SW 1271 (cell line): Measurements from ENCODE around the gene KLF15.

Experiments used
- DNase-seq, 2 experiments: peaks; one replicate each; lab custom pipeline; 2025; lab: John Stamatoyannopoulos, UW

KLF15 gene

GRCh38 chr3:126320517-126321293 is 36.5 kb downstream of the KLF15 start:
- no peak for DNase-seq

- no peak for DNase-seq
Measured at GRCh38 chr3:126319701-126320295, 37.4 kb downstream of the KLF15 start.

DNA sequence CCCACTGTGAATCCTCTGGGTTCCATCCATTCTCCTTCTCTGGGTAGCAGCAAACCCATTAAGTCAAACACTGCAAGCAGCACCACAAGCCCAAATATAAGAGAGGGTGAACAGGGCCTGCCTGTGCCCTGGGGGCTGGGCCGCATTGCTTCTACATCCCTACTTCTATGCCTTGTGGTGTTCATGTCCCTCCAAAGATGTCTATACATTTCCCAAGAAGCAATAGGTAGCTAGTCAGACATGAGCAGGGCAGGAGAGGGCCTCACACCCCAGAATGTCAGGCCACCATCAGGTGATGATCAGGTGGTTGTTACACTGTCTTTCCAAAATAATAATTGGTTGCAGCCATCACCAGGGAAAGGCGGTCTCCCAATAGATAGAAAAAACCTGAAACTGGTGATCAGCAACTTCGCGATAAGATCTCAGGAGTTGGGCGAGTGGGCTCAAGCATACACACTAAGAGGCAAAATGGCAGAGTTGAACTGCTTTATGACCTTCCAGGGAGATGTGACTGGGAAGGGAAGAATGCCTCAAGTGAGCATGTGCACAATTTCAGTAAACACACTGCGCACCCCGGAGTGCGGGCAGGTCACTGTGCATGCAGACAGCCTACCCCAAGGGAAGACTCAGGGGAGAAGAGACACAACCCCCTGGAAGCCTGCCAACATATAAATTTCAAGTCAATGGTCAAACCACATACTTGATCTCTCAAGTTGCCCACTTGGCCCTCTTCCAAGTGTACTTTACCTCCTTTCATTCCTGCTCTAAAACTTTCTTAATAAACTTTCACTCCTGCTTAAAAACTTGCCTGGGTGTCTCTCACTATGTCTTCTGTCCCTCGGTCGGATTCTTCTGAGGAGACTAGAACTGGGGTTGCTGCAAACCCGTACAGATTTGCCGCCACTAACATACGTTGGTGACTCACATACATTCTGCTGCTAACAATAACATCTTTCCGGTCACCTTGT is 39.9 kb downstream of the KLF15 start:
- DNase-seq, result no peak

DNA sequence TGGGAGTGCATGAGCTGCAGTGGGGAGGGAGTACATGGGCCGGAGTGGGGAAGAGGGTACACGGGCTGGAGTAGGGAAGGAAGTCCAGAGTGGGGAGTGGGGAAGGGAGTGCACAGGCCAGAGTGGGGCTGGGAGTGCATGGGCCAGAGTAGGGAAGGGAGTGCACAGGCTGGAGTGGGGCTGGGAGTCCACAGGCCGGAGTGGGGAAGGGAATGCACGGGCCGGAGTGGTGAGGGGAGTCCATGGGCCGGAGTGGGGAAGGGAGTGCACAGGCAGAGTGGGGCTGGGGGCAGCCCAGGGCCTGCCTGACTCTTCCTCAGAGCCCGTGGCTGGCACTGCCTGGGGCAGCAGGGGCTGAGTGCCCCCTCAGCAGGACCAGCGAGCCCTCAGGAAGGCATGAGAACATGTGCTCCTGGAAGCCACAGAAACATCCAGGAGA is 40.7 kb downstream of the KLF15 start:
- DNase-seq, result no peak

DNA sequence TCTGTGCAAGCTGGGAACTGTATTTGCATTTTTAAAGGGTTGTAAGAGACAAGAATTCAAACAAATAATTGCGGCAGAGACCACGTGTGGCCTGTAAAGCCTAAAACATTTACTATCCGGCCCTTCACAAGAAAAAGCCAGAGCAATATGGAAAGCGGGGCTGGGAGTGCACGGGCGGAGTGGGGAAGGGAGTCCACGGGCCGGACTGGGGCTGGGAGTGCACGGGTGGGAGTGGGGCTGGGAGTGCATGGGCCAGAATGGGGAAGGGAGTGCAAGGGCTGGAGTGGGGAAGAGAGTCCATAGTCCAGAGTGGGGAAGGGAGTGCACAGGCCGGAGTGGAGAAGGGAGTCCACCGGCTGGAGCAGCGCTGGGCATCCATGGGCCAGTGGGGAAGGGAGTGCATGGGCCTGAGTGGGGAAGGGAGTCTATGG is 41.2 kb downstream of the KLF15 start:
- DNase-seq, result no peak

- DNase-seq, result no peak
Measured at GRCh38 chr3:126314790-126315658, 42.2 kb downstream of the KLF15 start.

- no peak for DNase-seq
Measured at GRCh38 chr3:126314305-126314789, 42.9 kb downstream of the KLF15 start.

DNA sequence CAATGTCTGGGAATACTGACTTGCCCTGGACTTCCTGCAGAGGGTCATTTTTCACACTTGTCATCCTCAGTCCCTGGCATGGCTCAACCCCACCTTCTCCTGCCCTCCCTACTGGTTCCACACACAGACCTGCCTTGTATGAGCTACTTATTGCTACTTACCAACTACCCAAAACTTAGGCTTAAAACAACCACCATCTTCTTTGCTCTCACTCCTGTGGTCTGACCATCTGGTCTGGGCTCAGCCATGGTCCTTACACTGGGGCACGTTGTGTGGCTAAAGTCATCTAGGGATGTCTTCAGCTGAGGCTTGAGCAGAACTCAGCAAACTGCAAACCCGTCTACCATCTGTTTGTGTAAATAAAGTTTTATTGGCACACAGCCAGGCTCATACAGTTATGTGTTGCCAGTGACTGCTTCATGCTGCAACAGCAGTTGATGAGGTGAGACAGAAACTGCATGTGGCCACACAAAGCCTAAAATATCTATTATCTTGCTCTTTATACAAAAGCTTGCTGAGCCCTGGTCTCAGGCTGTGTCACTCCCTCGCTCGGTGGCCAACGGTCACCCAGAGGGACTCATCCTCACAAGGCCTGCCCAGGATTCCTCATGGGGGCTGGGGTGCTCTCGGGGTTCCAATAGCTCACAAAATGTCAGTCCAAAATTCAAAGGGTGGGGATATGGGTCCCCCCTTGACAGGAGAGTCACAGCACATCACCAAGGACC is 43.5 kb downstream of the KLF15 start:
- DNase-seq, result no peak

- DNase-seq, result no peak
Measured at GRCh38 chr3:126313166-126313565, 44.0 kb downstream of the KLF15 start.

DNA sequence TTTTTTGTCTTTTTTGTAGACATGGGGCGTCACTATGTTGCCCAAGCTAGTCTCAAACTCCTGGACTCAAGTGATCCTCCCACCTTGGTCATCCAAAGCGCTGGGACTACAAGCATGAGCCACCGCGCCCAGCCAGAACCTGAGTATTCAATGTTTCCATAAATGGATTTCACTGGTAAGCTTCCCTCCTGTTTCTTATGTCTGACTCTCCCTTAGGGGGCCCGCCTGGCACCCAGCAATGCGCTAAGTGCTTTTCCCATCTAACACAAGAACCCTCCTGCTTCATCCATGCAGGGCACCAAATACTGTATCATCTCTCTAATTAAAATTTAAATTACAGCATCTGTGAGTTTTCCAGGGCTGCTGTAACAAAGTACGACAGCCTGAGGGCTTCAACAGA is 44.9 kb downstream of the KLF15 start:
- DNase-seq, result no peak

GRCh38 chr3:126311338-126311978 is 45.8 kb downstream of the KLF15 start:
- DNase-seq, result no peak

DNA sequence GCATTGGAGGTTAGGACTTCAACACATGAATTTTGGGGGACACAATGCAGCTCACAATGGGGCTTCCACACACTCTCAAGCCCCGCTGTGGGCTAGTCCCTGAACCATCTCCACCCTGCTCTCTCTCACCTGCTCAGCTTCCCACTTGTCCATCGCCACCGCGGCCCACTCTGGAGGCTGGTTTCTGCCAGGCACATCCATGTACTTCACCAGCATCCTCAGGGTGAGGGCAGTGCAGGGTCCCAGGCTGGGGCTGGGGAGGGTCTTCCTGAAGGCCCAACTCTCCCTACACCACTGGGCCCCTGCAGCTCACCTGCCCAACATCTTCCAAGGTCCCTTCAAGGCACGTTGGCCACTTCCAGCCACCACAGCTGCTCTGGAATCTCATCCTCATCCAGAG is 46.4 kb downstream of the KLF15 start:
- DNase-seq, result no peak

DNA sequence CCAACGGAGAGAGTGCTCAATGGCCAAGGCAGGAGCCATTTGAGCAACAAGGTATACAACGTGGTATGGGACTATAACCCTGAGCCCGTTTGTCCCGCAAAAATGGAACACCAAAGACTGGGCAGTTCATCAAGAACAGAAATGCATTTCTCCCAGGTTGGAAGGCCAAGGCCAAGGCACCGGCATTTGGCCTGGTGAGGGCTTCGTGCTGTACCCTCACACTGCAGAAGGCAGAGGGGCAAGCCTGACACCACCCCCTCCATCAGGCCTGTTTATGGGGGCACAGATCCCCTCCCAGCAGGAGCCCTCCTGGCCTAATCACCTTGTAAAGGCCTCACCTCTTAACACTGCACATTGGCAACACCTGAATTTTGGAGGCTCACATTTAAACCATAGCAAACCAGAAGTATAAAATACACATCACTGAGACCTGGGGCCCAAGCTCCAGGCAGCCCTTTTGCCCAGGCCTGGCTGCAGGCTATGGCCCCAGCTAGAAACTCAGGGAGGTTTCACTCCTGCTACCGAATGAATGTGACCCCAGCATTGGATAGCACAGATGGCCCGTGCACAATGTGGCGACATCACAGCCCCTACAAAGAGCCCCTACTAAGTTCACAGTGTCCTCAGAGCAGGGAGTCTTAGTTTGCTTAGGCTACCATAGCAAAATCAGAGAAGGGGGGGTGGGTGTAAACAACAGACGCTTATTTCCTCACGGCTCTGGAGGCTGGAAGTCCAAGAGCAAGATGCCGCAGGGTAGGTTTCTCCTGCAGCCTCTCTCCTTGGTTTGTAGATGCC is 47.1 kb downstream of the KLF15 start:
- DNase-seq, result no peak

- DNase-seq, result no peak
Measured at GRCh38 chr3:126309165-126309564, 48.0 kb downstream of the KLF15 start.

GRCh38 chr3:126308394-126309125 is 48.6 kb downstream of the KLF15 start:
- no peak for DNase-seq

DNA sequence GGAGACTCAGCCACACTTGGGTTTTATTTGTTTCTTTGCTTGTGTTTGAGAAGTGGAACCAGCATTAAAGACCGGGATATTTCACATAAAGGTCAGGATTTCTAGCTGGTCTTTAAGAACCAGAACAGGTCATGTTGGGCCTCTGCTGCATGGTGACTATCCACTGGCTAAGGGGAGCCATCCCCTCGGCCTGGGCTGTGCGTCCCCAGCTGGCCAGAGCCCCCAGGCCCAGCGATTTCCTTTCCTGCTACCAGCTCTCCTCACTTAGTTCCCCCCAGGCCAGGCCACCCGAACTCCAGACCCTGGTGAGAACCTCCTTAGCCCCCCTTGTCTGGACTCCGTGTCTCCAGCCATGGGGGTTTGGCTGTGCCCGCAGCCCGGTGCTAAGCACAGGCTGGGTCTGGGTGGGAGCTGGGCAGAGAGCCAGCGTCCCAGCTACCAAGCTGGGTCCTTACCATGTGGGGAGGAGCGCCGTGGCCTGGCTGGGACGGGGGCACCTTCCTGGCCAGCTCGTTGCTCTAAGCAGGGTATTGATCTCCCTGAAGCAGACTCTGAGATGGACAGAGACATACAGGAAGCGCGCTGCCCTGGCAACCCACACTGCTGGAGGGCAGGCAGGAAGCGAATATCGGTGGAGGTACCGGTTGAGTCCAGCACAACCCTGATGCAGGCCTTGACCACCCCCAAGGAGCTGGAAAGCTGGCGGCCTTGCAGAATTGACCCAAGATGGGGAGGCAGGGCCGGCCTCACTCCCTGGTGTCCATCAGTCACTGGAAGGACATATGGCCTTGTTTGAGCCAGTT is 49.4 kb downstream of the KLF15 start:
- DNase-seq, result no peak

DNA sequence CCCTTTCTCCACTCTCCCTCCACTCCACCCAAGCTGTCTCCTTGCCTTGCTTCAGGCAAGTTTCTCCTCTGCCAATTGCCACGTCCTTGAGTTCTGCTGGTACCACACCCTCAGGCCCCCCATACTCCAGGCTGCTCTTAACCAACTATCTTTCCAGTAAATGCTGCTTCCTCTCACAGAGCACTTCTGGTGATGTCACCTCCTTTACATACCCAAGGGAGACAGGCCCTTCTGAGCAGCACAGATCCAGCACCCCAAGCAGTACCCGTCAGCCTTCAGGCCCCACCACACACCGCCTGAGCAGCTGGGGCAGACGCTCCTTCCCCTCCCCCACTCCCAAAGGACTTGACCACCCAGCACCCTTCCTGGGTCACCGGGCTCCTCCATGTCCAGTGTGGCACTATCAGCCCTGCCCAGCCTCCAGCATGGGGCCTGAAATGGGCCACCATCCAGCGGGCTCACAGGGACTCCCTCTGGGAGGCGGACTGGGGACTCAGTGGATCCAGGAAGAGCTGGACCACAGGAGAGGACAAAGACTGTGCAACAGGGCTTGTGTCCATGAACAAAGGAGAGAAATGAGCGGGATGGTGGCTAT is 50.2 kb downstream of the KLF15 start:
- no peak for DNase-seq
